ENCODE measurements around the gene ADAP1. TPM values are rescaled to one million over a fixed set of nuclear protein-coding genes. Genes with fewer than 3 reads are reported as not detected.

Gene ADAP1
- total RNA-seq, 1 experiment from 2014 or later: 8.7 TPM

- DNase-seq (ENCODE audit: extremely low read depth, low read depth): no peak
Observed at GRCh38 chr7:910931-911431, 43.5 kb downstream of the ADAP1 start.

- no peak for DNase-seq (ENCODE audit: extremely low read depth, low read depth)
Observed at GRCh38 chr7:910441-910861, 44.0 kb downstream of the ADAP1 start.

- DNase-seq (ENCODE audit: extremely low read depth, low read depth): no peak
Observed at GRCh38 chr7:909358-910329, 44.8 kb downstream of the ADAP1 start.

- peak; percentile 28 for DNase-seq (ENCODE audit: extremely low read depth, low read depth)
Observed at GRCh38 chr7:908591-909357, 45.7 kb downstream of the ADAP1 start.

GRCh38 chr7:908159-908581 lies 46.3 kb downstream of the ADAP1 start:
- no peak for DNase-seq (ENCODE audit: extremely low read depth, low read depth)

GRCh38 chr7:907158-907980 lies 47.1 kb downstream of the ADAP1 start:
- DNase-seq (ENCODE audit: extremely low read depth, low read depth): no peak

- DNase-seq (ENCODE audit: extremely low read depth, low read depth): no peak
Observed at GRCh38 chr7:906776-907157, 47.7 kb downstream of the ADAP1 start.

GRCh38 chr7:904847-905246 lies 49.6 kb downstream of the ADAP1 start:
- DNase-seq (ENCODE audit: extremely low read depth, low read depth): peak; percentile 38

GRCh38 chr7:903921-904755 lies 50.3 kb downstream of the ADAP1 start:
- DNase-seq (ENCODE audit: extremely low read depth, low read depth): no peak

GRCh38 chr7:902996-903395 lies 51.5 kb downstream of the ADAP1 start:
- DNase-seq (ENCODE audit: extremely low read depth, low read depth): no peak

- peak; percentile 82 for DNase-seq (ENCODE audit: extremely low read depth, low read depth)
Observed at GRCh38 chr7:901388-902154, 52.9 kb downstream of the ADAP1 start.

- DNase-seq (ENCODE audit: extremely low read depth, low read depth): no peak
Observed at GRCh38 chr7:901041-901387, 53.5 kb downstream of the ADAP1 start.

- DNase-seq (ENCODE audit: extremely low read depth, low read depth): no peak
Observed at GRCh38 chr7:900331-901040, 54.0 kb downstream of the ADAP1 start.

- no peak for DNase-seq (ENCODE audit: extremely low read depth, low read depth)
Observed at GRCh38 chr7:899806-900205, 54.7 kb downstream of the ADAP1 start.

GRCh38 chr7:898855-899681 lies 55.4 kb downstream of the ADAP1 start:
- DNase-seq (ENCODE audit: extremely low read depth, low read depth): no peak

- DNase-seq (ENCODE audit: extremely low read depth, low read depth): no peak
Observed at GRCh38 chr7:898460-898854, 56.0 kb downstream of the ADAP1 start.

- no peak for DNase-seq (ENCODE audit: extremely low read depth, low read depth)
Observed at GRCh38 chr7:897771-898376, 56.6 kb downstream of the ADAP1 start.

All from NCI-H460 (cell line).